Dedifferentiated amniotic fluid mesenchymal stem cell (primary cell): ENCODE results near the gene ADNP.
A peak's percentile ranks its signal among the peaks of the same experiment; 100 is the strongest.
"Not testable (repeated sequence)": the region's sequence is repeated elsewhere in the genome, so short reads cannot be mapped to it uniquely, and the experiment has no call there.

Experiments used
- DNase-seq: peaks from one replicate; pipeline ENCODE4 v3.0.0-alpha.2; 2016; ENCODE audit errors: extremely low spot score

ADNP gene

GRCh38 chr20:50931306-50932015, at the start of gene ADNP:
Gene ADNP, minus strand, starts transcription at chr20:50931437. Its CDS starts 27,441 bp downstream, at chr20:50903996.
- DNase-seq, result peak; percentile 85

- DNase-seq, result peak; percentile 98
These were observed 48.9 kb upstream of the ADNP start for GRCh38 chr20:50980071-50980681.

GRCh38 chr20:50978533-50978932, 47.3 kb upstream of the ADNP start:
- DNase-seq, result not testable (repeated sequence)

GRCh38 chr20:50977066-50978021, 46.1 kb upstream of the ADNP start:
- DNase-seq, result no peak

- no peak for DNase-seq
These were observed 44.6 kb upstream of the ADNP start for GRCh38 chr20:50975701-50976330.

GRCh38 chr20:50969912-50970311, 38.7 kb upstream of the ADNP start:
- DNase-seq, result no peak

GRCh38 chr20:50969435-50969834, 38.2 kb upstream of the ADNP start:
- DNase-seq, result no peak

GRCh38 chr20:50968289-50968688, 37.1 kb upstream of the ADNP start:
- no peak for DNase-seq

GRCh38 chr20:50967586-50967985, 36.3 kb upstream of the ADNP start:
- no peak for DNase-seq

- DNase-seq, result no peak
These were observed 28.4 kb upstream of the ADNP start for GRCh38 chr20:50959543-50960126.

GRCh38 chr20:50958615-50959542, 27.6 kb upstream of the ADNP start, which contains the start of gene MOCS3:
Gene MOCS3, plus strand, starts transcription at chr20:50958818. Its CDS starts 25 bp downstream, at chr20:50958843.
- DNase-seq, result peak; percentile 95

- DNase-seq, result peak; percentile 90
These were observed 26.8 kb upstream of the ADNP start, which contains the start of gene DPM1 for GRCh38 chr20:50957798-50958614. Gene DPM1, minus strand, starts transcription at chr20:50958532. Its CDS starts 9 bp downstream, at chr20:50958523.

- no peak for DNase-seq
These were observed 26.0 kb upstream of the ADNP start for GRCh38 chr20:50957276-50957675.

GRCh38 chr20:50953821-50954220, 22.6 kb upstream of the ADNP start:
- DNase-seq, result no peak

GRCh38 chr20:50953196-50953595, 22.0 kb upstream of the ADNP start:
- DNase-seq, result no peak

GRCh38 chr20:50948132-50948785, 17.0 kb upstream of the ADNP start:
- DNase-seq, result no peak

- no peak for DNase-seq
These were observed 11.8 kb upstream of the ADNP start for GRCh38 chr20:50943069-50943468.

- no peak for DNase-seq
These were observed 2.4 kb upstream of the ADNP start for GRCh38 chr20:50933589-50933988.
